ENCODE data around the gene GRB14.
"Not testable (repeated sequence)": the region's sequence is repeated elsewhere in the genome, so short reads cannot be mapped to it uniquely, and the experiment has no call there.

Gene GRB14

GRCh38 chr2:164620873-164621763, at the start of gene GRB14:
Gene GRB14 (minus strand): TSS chr2:164621482. CDS start chr2:164621309, 173 bp downstream.
- ATAC-seq, result peak in 1 of 2 donors; percentile 33

- no peak for ATAC-seq
Observed at GRCh38 chr2:164669291-164669690, 48.0 kb upstream of the GRB14 start.

GRCh38 chr2:164667566-164667965, 46.3 kb upstream of the GRB14 start:
- ATAC-seq, result no peak

GRCh38 chr2:164664070-164664469, 42.8 kb upstream of the GRB14 start:
- no peak for ATAC-seq

GRCh38 chr2:164662868-164663631, 41.8 kb upstream of the GRB14 start:
- ATAC-seq, result no peak

- ATAC-seq, result no peak
Observed at GRCh38 chr2:164662066-164662465, 40.8 kb upstream of the GRB14 start.

GRCh38 chr2:164661349-164661748, 40.1 kb upstream of the GRB14 start:
- ATAC-seq, result no peak

- no peak for ATAC-seq
Observed at GRCh38 chr2:164657129-164657528, 35.8 kb upstream of the GRB14 start.

- ATAC-seq, result no peak
Observed at GRCh38 chr2:164655750-164656149, 34.5 kb upstream of the GRB14 start.

GRCh38 chr2:164655336-164655735, 34.1 kb upstream of the GRB14 start:
- no peak for ATAC-seq

GRCh38 chr2:164651361-164651760, 30.1 kb upstream of the GRB14 start:
- ATAC-seq, result no peak

GRCh38 chr2:164644036-164644700, 22.9 kb upstream of the GRB14 start:
- ATAC-seq, result no peak

GRCh38 chr2:164642946-164643555, 21.8 kb upstream of the GRB14 start:
- ATAC-seq, result no peak

- no peak for ATAC-seq
Observed at GRCh38 chr2:164642268-164642667, 21.0 kb upstream of the GRB14 start.

GRCh38 chr2:164628319-164628718, 7.0 kb upstream of the GRB14 start:
- not testable (repeated sequence) for ATAC-seq

GRCh38 chr2:164625378-164625971, 4.2 kb upstream of the GRB14 start:
- no peak for ATAC-seq

- no peak for ATAC-seq
Observed at GRCh38 chr2:164624316-164624715, 3.0 kb upstream of the GRB14 start.

GRCh38 chr2:164622338-164623106, 1.2 kb upstream of the GRB14 start:
- ATAC-seq, result no peak

GRCh38 chr2:164621764-164622105, 453 bp upstream of the GRB14 start:
- ATAC-seq, result no peak

- no peak for ATAC-seq
Observed at GRCh38 chr2:164620457-164620856, 825 bp downstream of the GRB14 start.

- no peak for ATAC-seq
Observed at GRCh38 chr2:164617466-164617865, 3.8 kb downstream of the GRB14 start.
